ENCODE results near the gene ZNF407.

DNA sequence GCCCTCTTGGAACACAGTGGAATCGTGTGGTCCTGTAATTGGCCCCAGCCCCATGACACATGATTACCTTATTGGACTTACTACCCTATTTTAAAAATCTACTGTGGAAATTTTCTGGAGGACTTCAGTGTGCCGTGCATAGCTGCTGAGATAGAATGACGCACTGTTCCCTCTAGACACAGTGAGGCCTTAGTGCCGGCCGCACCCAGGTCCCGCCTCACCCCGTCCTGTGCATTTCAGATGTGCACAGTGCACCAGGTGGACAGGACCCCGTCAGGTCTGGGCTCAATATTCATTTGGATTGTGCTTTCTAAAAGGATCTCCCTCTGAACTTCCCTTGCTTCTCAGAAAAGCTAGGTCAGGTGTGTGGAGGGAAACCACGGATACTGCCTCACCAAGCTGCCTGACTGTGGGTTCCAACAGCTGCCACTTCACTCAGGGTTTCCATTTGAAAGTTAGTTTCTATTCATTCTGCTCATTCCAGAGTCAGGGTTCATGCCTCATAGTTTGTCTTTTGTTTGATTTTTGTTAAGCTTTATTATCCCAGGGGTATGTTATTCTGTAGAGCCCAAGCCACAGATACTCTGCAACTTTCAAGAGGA, 455.5 kb downstream of the ZNF407 start:
- TF ChIP-seq, protein P1, sequence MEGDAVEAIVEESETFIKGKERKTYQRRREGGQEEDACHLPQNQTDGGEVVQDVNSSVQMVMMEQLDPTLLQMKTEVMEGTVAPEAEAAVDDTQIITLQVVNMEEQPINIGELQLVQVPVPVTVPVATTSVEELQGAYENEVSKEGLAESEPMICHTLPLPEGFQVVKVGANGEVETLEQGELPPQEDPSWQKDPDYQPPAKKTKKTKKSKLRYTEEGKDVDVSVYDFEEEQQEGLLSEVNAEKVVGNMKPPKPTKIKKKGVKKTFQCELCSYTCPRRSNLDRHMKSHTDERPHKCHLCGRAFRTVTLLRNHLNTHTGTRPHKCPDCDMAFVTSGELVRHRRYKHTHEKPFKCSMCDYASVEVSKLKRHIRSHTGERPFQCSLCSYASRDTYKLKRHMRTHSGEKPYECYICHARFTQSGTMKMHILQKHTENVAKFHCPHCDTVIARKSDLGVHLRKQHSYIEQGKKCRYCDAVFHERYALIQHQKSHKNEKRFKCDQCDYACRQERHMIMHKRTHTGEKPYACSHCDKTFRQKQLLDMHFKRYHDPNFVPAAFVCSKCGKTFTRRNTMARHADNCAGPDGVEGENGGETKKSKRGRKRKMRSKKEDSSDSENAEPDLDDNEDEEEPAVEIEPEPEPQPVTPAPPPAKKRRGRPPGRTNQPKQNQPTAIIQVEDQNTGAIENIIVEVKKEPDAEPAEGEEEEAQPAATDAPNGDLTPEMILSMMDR (IDR thresholded peaks at IDR 0.05 in 8 of 11, conservative IDR thresholded peaks at IDR 0.05 in 3 of 11) = no peak
- TF ChIP-seq POLR2A (IDR thresholded peaks at IDR 0.05) = no peak
- no peak for TF ChIP-seq POLR2AphosphoS5 (IDR thresholded peaks at IDR 0.05)
